Fibroblast of villous mesenchyme (primary cell): ENCODE data around the gene MAML1. TPM values are rescaled to one million over a fixed set of nuclear protein-coding genes. Genes with fewer than 3 reads are reported as not detected.

Experiments
- DNase-seq: peaks from one replicate; pipeline ENCODE4 v3.0.0-alpha.2; 2010; ENCODE audit warnings: low read depth
- H3K4me3 ChIP-seq: 2 replicates; pipeline ENCODE4 v1.5.1; 2011; ENCODE audit warnings: low read depth, mild to moderate bottlenecking, low read length
- CTCF ChIP-seq: IDR thresholded peaks from 2 replicates; pipeline ENCODE4 v1.5.1; 2012; ENCODE audit warnings: low read depth, mild to moderate bottlenecking, low read length; ENCODE audit not compliant: insufficient read depth
- total RNA-seq: library from RNA; depleted of rRNA; stranded (reverse); fragments of >200 nt; gene quantifications from 2 replicates; pipeline ENCODE4 v1.2.3, GENCODE V29; 2012

The MAML1 gene
- total RNA-seq, 1 donor = 12.1 TPM

- no peak for TF ChIP-seq CTCF
- no peak for DNase-seq
- H3K4me3 ChIP-seq = no peak overlapping the region
Measured at GRCh38 chr5:179773686-179774040, 41.0 kb downstream of the MAML1 start.

GRCh38 chr5:179774442-179774841 is 41.8 kb downstream of the MAML1 start:
- no peak for TF ChIP-seq CTCF
- DNase-seq = no peak
- H3K4me3 ChIP-seq = no peak overlapping the region

GRCh38 chr5:179776411-179776938 is 43.9 kb downstream of the MAML1 start:
- no peak for DNase-seq
- no peak overlapping the region for H3K4me3 ChIP-seq
- TF ChIP-seq CTCF = no peak

- DNase-seq = no peak
- H3K4me3 ChIP-seq = no peak overlapping the region
- TF ChIP-seq CTCF = no peak
Measured at GRCh38 chr5:179777456-179777855, 44.8 kb downstream of the MAML1 start.

GRCh38 chr5:179777909-179778308 is 45.3 kb downstream of the MAML1 start:
- TF ChIP-seq CTCF = no peak
- no peak for DNase-seq
- H3K4me3 ChIP-seq = no peak overlapping the region

GRCh38 chr5:179778591-179778990 is 46.0 kb downstream of the MAML1 start:
- no peak for DNase-seq
- H3K4me3 ChIP-seq = no peak overlapping the region
- TF ChIP-seq CTCF = no peak

GRCh38 chr5:179779826-179780225 is 47.2 kb downstream of the MAML1 start:
- H3K4me3 ChIP-seq = no peak overlapping the region
- DNase-seq = no peak
- no peak for TF ChIP-seq CTCF
